DMS53 treated with DMSO at 0.1 percent for 48 hours (cell line): ENCODE measurements around the gene ATL2.
"Not testable (repeated sequence)": the region's sequence is repeated elsewhere in the genome, so short reads cannot be mapped to it uniquely, and the experiment has no call there.

Experiments used
- DNase-seq: peaks from one replicate; lab custom pipeline; 2025; ENCODE audit not compliant: unreplicated experiment; lab: John Stamatoyannopoulos, UW

The ATL2 gene

GRCh38 chr2:38377050-38377828 is at the start of gene ATL2:
ATL2 (minus strand) TSS chr2:38377273; CDS start chr2:38377260, 13 bp downstream.
- DNase-seq: peak; percentile 76

- no peak for DNase-seq
Measured at GRCh38 chr2:38423763-38424162, 46.7 kb upstream of the ATL2 start.

GRCh38 chr2:38421274-38422056 is 44.4 kb upstream of the ATL2 start:
- no peak for DNase-seq

- DNase-seq: no peak
Measured at GRCh38 chr2:38419499-38419898, 42.4 kb upstream of the ATL2 start.

- no peak for DNase-seq
Measured at GRCh38 chr2:38418735-38419134, 41.7 kb upstream of the ATL2 start.

- DNase-seq: no peak
Measured at GRCh38 chr2:38417745-38418689, 40.9 kb upstream of the ATL2 start.

- DNase-seq: no peak
Measured at GRCh38 chr2:38416296-38417036, 39.4 kb upstream of the ATL2 start.

- no peak for DNase-seq
Measured at GRCh38 chr2:38415728-38416291, 38.7 kb upstream of the ATL2 start.

- no peak for DNase-seq
Measured at GRCh38 chr2:38415023-38415422, 38.0 kb upstream of the ATL2 start.

GRCh38 chr2:38412235-38412871 is 35.3 kb upstream of the ATL2 start:
- DNase-seq: not testable (repeated sequence)

- no peak for DNase-seq
Measured at GRCh38 chr2:38409156-38410102, 32.4 kb upstream of the ATL2 start.

GRCh38 chr2:38407111-38407682 is 30.1 kb upstream of the ATL2 start:
- DNase-seq: no peak

GRCh38 chr2:38406597-38407110 is 29.6 kb upstream of the ATL2 start:
- no peak for DNase-seq

- no peak for DNase-seq
Measured at GRCh38 chr2:38405917-38406596, 29.0 kb upstream of the ATL2 start.

- no peak for DNase-seq
Measured at GRCh38 chr2:38400513-38400912, 23.4 kb upstream of the ATL2 start.

- DNase-seq: no peak
Measured at GRCh38 chr2:38398739-38399138, 21.7 kb upstream of the ATL2 start.

GRCh38 chr2:38394903-38395341 is 17.8 kb upstream of the ATL2 start:
- no peak for DNase-seq
